Astrocyte (in vitro differentiated cells and primary cell): ENCODE results near the gene FDX1. TPM values are rescaled to one million over a fixed set of nuclear protein-coding genes. Genes with fewer than 3 reads are reported as not detected.

ENCODE experiments used
- DNase-seq: peaks from one replicate; pipeline ENCODE4 v3.0.0-alpha.2; 2010; ENCODE audit warnings: low read depth
- FAIRE-seq: peaks from 2 replicates; lab custom pipeline; 2011; peaks lifted over from hg19 to GRCh38; lab: Jason Lieb, UNC
- H2AFZ ChIP-seq: 2 replicates; pipeline ENCODE4 v1.6.0; 2012; ENCODE audit warnings: low read depth, low read length, inconsistent platforms
- H3K27ac ChIP-seq: 2 replicates; pipeline ENCODE4 v1.5.1; 2011; ENCODE audit warnings: low read depth, low read length, inconsistent platforms
- H3K27me3 ChIP-seq: 2 replicates; pipeline ENCODE4 v1.6.0; 2011; ENCODE audit warnings: low read length, inconsistent platforms; ENCODE audit not compliant: insufficient read depth
- H3K36me3 ChIP-seq: 2 replicates; pipeline ENCODE4 v1.5.1; 2011; ENCODE audit warnings: low read length, inconsistent platforms; ENCODE audit not compliant: insufficient read depth
- H3K4me1 ChIP-seq: 2 replicates; pipeline ENCODE4 v1.5.1; 2011; ENCODE audit warnings: low read length, inconsistent platforms; ENCODE audit not compliant: insufficient read depth
- H3K4me2 ChIP-seq: 2 replicates; pipeline ENCODE4 v1.6.0; 2012; ENCODE audit warnings: low read length, inconsistent platforms
- H3K4me3 ChIP-seq: 2 replicates; pipeline ENCODE4 v1.5.1; 2011; ENCODE audit warnings: low read depth, mild to moderate bottlenecking, low read length, inconsistent platforms; ENCODE audit not compliant: insufficient read depth
- H3K79me2 ChIP-seq: 2 replicates; pipeline ENCODE4 v1.6.0; 2012; ENCODE audit warnings: mild to moderate bottlenecking, low read length, inconsistent platforms; ENCODE audit not compliant: insufficient read depth
- H3K9ac ChIP-seq: 2 replicates; pipeline ENCODE4 v1.6.0; 2012; ENCODE audit warnings: mild to moderate bottlenecking, low read length, inconsistent platforms
- H3K9me3 ChIP-seq: 2 replicates; pipeline ENCODE4 v1.5.1; 2012; ENCODE audit warnings: low read depth, mild to moderate bottlenecking, low read length, inconsistent platforms; ENCODE audit not compliant: insufficient read depth
- H4K20me1 ChIP-seq: 2 replicates; pipeline ENCODE4 v1.6.0; 2012; ENCODE audit warnings: low read length, inconsistent platforms; ENCODE audit not compliant: insufficient read depth
- H3K27ac Mint-ChIP-seq: one replicate; pipeline ENCODE4 v1.8.0; 2021; ENCODE audit warnings: mild to moderate bottlenecking, mixed read lengths; ENCODE audit not compliant: unreplicated experiment
- H3K27me3 Mint-ChIP-seq: one replicate; pipeline ENCODE4 v1.8.0; 2021; ENCODE audit warnings: low read depth, mixed read lengths; ENCODE audit not compliant: unreplicated experiment
- H3K36me3 Mint-ChIP-seq: one replicate; pipeline ENCODE4 v1.8.0; 2021; ENCODE audit warnings: low read depth, mixed read lengths; ENCODE audit not compliant: unreplicated experiment
- H3K4me1 Mint-ChIP-seq: one replicate; pipeline ENCODE4 v1.8.0; 2021; ENCODE audit warnings: low read depth, mixed read lengths; ENCODE audit not compliant: unreplicated experiment
- H3K4me3 Mint-ChIP-seq: one replicate; pipeline ENCODE4 v1.8.0; 2021; ENCODE audit warnings: mild to moderate bottlenecking, moderate library complexity, mixed read lengths; ENCODE audit not compliant: unreplicated experiment
- H3K9me3 Mint-ChIP-seq: one replicate; pipeline ENCODE4 v1.8.0; 2021; ENCODE audit warnings: mild to moderate bottlenecking, mixed read lengths; ENCODE audit not compliant: unreplicated experiment
- EZH2 ChIP-seq: IDR thresholded peaks from 2 replicates; pipeline ENCODE4 v1.6.1; 2012; ENCODE audit warnings: mild to moderate bottlenecking, low read length, inconsistent platforms; ENCODE audit not compliant: insufficient read depth
- total RNA-seq: library from RNA; stranded (reverse); gene quantifications from 2 replicates; pipeline ENCODE4 v1.2.1, GENCODE V29; 2021
- TF ChIP-seq, protein P1 (sequence below): IDR thresholded peaks from 2 replicates; pipeline ENCODE4 v1.5.1; 2011; ENCODE audit warnings: low read depth, mild to moderate bottlenecking, inconsistent platforms, low read length, moderate library complexity; ENCODE audit not compliant: insufficient read depth

The FDX1 gene
- total RNA-seq, 1 donor from 2014 or later = 7.1 TPM

DNA sequence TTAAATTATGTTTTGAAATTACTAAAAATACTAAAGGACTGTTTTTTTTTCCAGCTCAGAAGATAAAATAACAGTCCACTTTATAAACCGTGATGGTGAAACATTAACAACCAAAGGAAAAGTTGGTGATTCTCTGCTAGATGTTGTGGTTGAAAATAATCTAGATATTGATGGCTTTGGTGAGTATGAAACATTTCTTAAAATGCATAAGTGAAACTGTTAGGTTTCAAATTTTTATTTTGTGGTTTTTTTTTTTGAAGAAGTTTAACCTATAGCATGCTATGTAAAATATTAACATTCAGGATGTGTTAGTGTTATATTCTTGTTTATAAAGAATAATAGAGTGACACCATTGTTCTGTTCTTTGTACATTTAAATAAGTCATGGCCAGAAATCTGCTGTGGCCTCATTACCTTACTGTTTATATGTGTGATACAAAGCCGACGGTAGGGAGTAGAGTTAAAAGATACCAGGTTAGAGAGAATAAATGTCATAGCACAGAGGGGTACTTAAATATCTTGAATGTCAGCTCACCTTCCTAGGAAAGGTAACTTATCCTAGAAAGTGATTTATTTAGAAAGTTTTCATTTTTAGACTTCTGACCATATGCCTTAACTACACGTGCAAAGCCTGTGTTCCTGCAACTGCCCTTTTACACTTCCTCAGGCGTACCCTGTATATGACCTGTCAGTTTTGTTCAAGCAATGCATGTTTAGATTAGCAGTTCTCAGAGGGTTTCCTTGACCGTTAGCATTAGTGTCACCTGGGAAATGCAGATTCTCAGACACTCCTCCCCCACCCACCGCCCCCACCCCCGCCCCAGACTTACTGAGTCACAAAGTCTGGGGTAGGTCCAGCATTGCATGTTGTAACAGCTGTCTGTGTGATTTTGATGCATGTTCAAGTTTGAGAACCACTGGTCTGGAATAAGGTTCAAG, 6.3 kb downstream of the FDX1 start:
- H3K4me1 Mint-ChIP-seq = peaks cover 21% of the 10 kb centered on the region
- H3K9ac ChIP-seq = no peak overlapping the region
- peaks cover 15% of the 10 kb centered on the region for H3K4me1 ChIP-seq
- no peak for FAIRE-seq
- peaks cover 68% of the 10 kb centered on the region for H3K79me2 ChIP-seq
- peaks cover 4% of the 10 kb centered on the region for H3K9me3 ChIP-seq
- peaks cover 3% of the 10 kb centered on the region for H3K36me3 ChIP-seq
- H3K27ac ChIP-seq = no peak overlapping the region
- peak overlapping the region; percentile 64 for H3K27ac Mint-ChIP-seq
- H3K4me3 ChIP-seq = no peak overlapping the region
- TF ChIP-seq EZH2 = no peak
- TF ChIP-seq, protein P1, sequence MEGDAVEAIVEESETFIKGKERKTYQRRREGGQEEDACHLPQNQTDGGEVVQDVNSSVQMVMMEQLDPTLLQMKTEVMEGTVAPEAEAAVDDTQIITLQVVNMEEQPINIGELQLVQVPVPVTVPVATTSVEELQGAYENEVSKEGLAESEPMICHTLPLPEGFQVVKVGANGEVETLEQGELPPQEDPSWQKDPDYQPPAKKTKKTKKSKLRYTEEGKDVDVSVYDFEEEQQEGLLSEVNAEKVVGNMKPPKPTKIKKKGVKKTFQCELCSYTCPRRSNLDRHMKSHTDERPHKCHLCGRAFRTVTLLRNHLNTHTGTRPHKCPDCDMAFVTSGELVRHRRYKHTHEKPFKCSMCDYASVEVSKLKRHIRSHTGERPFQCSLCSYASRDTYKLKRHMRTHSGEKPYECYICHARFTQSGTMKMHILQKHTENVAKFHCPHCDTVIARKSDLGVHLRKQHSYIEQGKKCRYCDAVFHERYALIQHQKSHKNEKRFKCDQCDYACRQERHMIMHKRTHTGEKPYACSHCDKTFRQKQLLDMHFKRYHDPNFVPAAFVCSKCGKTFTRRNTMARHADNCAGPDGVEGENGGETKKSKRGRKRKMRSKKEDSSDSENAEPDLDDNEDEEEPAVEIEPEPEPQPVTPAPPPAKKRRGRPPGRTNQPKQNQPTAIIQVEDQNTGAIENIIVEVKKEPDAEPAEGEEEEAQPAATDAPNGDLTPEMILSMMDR = no peak
- peaks cover 57% of the 10 kb centered on the region for H4K20me1 ChIP-seq
- no peak overlapping the region for H2AFZ ChIP-seq
- no peak overlapping the region for H3K4me3 Mint-ChIP-seq
- no peak overlapping the region for H3K4me2 ChIP-seq
- no peaks in the 10 kb centered on the region for H3K27me3 Mint-ChIP-seq
- H3K9me3 Mint-ChIP-seq = peaks cover 2% of the 10 kb centered on the region
- H3K27me3 ChIP-seq = no peaks in the 10 kb centered on the region
- DNase-seq = peak; percentile 40
- H3K36me3 Mint-ChIP-seq = peaks cover 16% of the 10 kb centered on the region

DNA sequence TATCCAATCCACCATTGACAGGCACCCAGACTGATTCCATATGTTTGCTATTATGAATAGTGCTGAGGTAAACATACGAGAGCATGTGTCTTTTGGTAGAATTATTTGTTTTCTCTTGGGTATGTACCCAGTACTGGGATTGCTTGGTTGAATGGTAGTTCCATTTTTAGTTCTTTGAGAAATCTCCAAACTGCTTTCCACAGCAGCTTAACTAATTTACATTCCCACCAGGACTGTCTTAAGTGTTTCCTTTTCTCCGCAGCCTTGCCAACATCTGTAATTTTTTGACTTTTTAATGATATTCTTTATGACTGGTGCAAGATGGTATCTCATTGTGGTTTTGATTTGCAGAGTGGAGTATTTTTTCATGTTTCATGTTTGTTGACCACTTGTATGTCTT, 8.3 kb downstream of the FDX1 start:
- Histone ChIP-seq H3K36me3 (peaks cover 3% of the 10 kb centered on the region), H3K4me2 (no peak overlapping the region), H2AFZ (no peak overlapping the region), H3K27ac (no peak overlapping the region), H3K79me2 (peaks cover 49% of the 10 kb centered on the region), H3K9ac (no peak overlapping the region), H3K4me3 (no peak overlapping the region), H3K4me1 (peaks cover 6% of the 10 kb centered on the region), H4K20me1 (peaks cover 46% of the 10 kb centered on the region), H3K27me3 (no peaks in the 10 kb centered on the region), H3K9me3 (peaks cover 5% of the 10 kb centered on the region)
- peaks cover 30% of the 10 kb centered on the region for H3K36me3 Mint-ChIP-seq
- DNase-seq (no peak), FAIRE-seq (no peak)
- H3K4me1 Mint-ChIP-seq = peaks cover 12% of the 10 kb centered on the region
- H3K4me3 Mint-ChIP-seq = no peak overlapping the region
- peaks cover 2% of the 10 kb centered on the region for H3K9me3 Mint-ChIP-seq
- no peaks in the 10 kb centered on the region for H3K27me3 Mint-ChIP-seq
- no peak overlapping the region for H3K27ac Mint-ChIP-seq
- TF ChIP-seq EZH2 = no peak
- TF ChIP-seq, protein P1 = no peak

DNA sequence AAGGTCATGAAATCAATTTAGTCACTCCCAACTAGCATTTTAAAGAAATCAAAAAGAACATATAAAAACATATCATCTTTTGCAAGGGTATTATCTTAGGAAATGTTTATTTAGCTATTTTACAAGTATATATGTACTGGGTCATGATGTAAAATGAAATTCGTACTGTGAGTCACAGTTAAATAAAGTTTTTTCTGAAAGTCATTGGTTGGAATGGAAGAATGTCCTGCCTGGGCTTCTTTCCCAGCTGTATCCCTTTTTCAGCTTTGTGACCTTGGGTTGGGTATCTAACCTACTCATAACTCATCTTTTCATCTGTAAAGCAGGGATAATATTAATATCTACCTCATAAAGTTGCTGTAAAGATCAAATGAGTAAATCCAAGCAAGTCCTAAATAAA, 15.7 kb downstream of the FDX1 start:
- H3K9me3 ChIP-seq = peaks cover 5% of the 10 kb centered on the region
- no peaks in the 10 kb centered on the region for H3K27me3 Mint-ChIP-seq
- H3K36me3 Mint-ChIP-seq = peaks cover 23% of the 10 kb centered on the region
- DNase-seq (no peak), FAIRE-seq (no peak)
- H3K9ac ChIP-seq = no peak overlapping the region
- H3K4me1 ChIP-seq = no peaks in the 10 kb centered on the region
- no peaks in the 10 kb centered on the region for H3K4me1 Mint-ChIP-seq
- H3K27ac Mint-ChIP-seq = no peak overlapping the region
- no peaks in the 10 kb centered on the region for H3K9me3 Mint-ChIP-seq
- H2AFZ ChIP-seq = no peak overlapping the region
- peaks cover 21% of the 10 kb centered on the region for H4K20me1 ChIP-seq
- no peak overlapping the region for H3K4me3 ChIP-seq
- H3K27ac ChIP-seq = no peak overlapping the region
- H3K4me2 ChIP-seq = no peak overlapping the region
- TF ChIP-seq, protein P1 = no peak
- TF ChIP-seq EZH2 = no peak
- H3K27me3 ChIP-seq = no peaks in the 10 kb centered on the region
- peaks cover 3% of the 10 kb centered on the region for H3K36me3 ChIP-seq
- H3K4me3 Mint-ChIP-seq = no peak overlapping the region
- peaks cover 7% of the 10 kb centered on the region for H3K79me2 ChIP-seq
